Measurements from ENCODE around the gene PYROXD2. TPM values are rescaled to one million over a fixed set of nuclear protein-coding genes. Genes with fewer than 3 reads are reported as not detected.
"Not testable (repeated sequence)": the region's sequence is repeated elsewhere in the genome, so short reads cannot be mapped to it uniquely, and the experiment has no call there.

PYROXD2 gene
- polyA plus RNA-seq, 1 experiment, result 20.3 TPM

DNA sequence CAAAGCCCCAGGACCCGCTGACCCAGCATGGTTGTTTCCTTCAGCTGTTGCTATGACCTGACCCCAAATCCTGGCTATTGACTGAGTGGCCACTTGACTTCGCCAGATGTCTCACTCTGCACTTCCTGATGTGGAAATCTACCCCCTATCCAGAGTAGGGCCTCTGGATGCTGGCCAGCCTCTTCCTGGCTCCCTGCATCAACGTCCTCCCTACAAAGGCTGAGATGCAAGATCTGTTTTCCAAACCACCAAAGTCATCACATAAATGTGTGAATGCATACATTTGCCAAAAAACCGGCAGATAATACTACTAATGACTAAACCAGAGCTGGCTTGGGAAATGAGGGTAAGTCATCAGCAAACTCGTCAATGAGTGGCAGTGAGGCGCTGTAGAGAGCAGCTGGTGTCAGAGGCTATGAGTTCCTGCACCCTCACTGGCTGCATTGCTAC lies 70.4 kb downstream of the PYROXD2 start:
- Histone ChIP-seq H3K4me3 (ENCODE audit: low read depth, low read length) (no peak overlapping the region), H3K9me3 (ENCODE audit: control insufficient read depth, insufficient read depth, low read length) (peaks cover 14% of the 10 kb centered on the region), H3K27ac (ENCODE audit: low read depth, low read length) (peak overlapping the region; percentile 65), H3K27me3 (ENCODE audit: control insufficient read depth, insufficient read depth, low read length) (no peaks in the 10 kb centered on the region)
- ChIA-PET CTCF (interaction anchor here (1.0 to 1.2 kb wide), 2 partner anchors 35 to 175 kb away, joined by 3 to 5 read pairs; no protein-coding TSS in a partner anchor), POLR2A (interaction anchor here (1.1 kb wide), 1 partner anchor 22 kb away, joined by 6 read pairs; no protein-coding TSS in a partner anchor)
- TF ChIP-seq, protein P1, sequence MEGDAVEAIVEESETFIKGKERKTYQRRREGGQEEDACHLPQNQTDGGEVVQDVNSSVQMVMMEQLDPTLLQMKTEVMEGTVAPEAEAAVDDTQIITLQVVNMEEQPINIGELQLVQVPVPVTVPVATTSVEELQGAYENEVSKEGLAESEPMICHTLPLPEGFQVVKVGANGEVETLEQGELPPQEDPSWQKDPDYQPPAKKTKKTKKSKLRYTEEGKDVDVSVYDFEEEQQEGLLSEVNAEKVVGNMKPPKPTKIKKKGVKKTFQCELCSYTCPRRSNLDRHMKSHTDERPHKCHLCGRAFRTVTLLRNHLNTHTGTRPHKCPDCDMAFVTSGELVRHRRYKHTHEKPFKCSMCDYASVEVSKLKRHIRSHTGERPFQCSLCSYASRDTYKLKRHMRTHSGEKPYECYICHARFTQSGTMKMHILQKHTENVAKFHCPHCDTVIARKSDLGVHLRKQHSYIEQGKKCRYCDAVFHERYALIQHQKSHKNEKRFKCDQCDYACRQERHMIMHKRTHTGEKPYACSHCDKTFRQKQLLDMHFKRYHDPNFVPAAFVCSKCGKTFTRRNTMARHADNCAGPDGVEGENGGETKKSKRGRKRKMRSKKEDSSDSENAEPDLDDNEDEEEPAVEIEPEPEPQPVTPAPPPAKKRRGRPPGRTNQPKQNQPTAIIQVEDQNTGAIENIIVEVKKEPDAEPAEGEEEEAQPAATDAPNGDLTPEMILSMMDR (IDR thresholded peaks at IDR 0.05; ENCODE audit: low read depth, low read length), result no peak
- peak; percentile 42 for DNase-seq (ENCODE audit: low read depth, low spot score)

DNA sequence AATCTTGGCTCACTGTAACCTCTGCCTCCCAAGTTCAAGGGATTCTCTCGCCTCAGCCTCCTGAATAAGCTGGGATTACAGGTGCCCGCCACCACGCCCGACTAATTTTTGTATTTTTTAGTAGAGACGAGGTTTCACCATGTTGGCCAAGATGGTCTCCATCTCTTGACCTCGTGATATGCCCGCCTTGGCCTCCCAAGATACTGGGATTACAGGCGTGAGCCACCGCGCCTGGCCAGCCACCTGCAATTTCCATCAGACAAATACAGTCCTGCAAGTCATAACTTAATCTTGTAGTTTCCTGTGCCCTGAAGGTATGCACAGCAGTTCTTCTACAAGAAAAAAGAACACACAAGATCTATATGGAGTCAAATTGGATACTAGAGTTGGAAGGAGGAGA lies 73.3 kb downstream of the PYROXD2 start:
- DNase-seq (ENCODE audit: low read depth, low spot score); H3K9me3 ChIP-seq (ENCODE audit: control insufficient read depth, insufficient read depth, low read length); H3K27me3 ChIP-seq (ENCODE audit: control insufficient read depth, insufficient read depth, low read length); H3K27ac ChIP-seq (ENCODE audit: low read depth, low read length); H3K4me3 ChIP-seq (ENCODE audit: low read depth, low read length); POLR2A ChIA-PET; CTCF ChIA-PET: not testable (repeated sequence)

DNA sequence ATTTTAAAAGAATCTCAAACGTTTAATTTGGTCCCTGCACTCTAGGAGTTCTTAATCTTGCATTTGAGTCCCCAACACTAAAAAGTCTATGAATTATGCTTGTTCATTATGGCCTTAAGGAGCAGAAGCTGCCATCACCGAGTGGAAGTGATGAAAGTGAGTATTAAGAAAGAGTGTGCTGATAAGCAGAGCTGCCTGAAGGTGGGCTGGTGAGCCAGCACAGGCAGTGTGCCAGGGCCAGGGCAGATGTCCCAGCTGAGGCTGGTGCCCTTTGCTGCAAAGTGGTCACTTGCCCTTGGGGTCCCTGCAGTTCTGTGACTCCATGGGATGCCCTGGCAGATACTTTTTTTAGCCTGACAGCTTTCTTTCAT lies 74.1 kb downstream of the PYROXD2 start:
- TF ChIP-seq, protein P1 (IDR thresholded peaks at IDR 0.05; ENCODE audit: low read depth, low read length), result no peak; the same call in 1 of the 2 replicates
- Histone ChIP-seq H3K27ac (ENCODE audit: low read depth, low read length) (no peak overlapping the region), H3K4me3 (ENCODE audit: low read depth, low read length) (no peak overlapping the region), H3K9me3 (ENCODE audit: control insufficient read depth, insufficient read depth, low read length) (no peaks in the 10 kb centered on the region), H3K27me3 (ENCODE audit: control insufficient read depth, insufficient read depth, low read length) (no peaks in the 10 kb centered on the region)
- ChIA-PET CTCF (interaction anchor here (0.6 to 1.6 kb wide), 6 partner anchors 13 to 53 kb away, joined by 3 to 6 read pairs (median 4); no protein-coding TSS in a partner anchor), POLR2A (interaction anchor here (0.6 to 0.9 kb wide), 2 partner anchors 9 to 54 kb away, joined by 4 to 6 read pairs; no protein-coding TSS in a partner anchor)
- DNase-seq (ENCODE audit: low read depth, low spot score), result no peak

DNA sequence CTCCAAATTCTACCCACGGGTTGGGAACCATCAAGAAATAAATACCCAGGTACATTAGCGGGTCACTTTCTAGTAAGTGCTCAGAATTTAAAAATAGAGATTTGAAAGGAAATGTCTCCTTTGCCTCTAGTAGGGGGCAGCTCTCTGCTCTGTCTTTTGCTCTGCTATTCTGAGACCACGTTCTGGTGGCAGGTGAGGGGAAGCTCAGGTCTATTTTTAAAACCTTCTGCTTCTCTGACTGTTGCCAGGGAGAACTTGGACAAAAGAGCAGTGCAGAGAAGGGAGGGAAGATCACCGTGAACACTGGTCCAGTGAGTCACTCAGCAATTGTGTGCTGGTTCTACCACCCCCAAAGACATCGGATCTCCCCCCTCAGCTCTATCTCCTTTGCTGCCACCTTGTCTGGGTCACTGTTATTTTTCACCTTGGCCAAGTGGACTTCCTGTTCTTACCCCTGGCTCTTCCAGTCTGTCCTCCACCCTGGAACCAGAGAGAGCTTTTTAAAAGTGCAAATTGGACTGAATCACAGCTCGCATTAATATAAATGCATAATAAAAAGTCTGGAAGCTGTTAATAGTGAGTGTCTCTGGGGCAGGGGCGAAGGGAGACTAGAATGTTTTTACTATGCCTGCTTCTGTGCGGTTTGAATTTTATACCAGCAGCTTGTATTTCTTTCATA lies 74.6 kb downstream of the PYROXD2 start:
- POLR2A ChIA-PET, result interaction anchor here (0.6 to 0.9 kb wide), 3 partner anchors 9 to 68 kb away, joined by 3 to 6 read pairs (median 4); no protein-coding TSS in a partner anchor
- no peak overlapping the region for H3K4me3 ChIP-seq (ENCODE audit: low read depth, low read length)
- CTCF ChIA-PET, result interaction anchor here (0.6 to 1.6 kb wide), 7 partner anchors 14 to 54 kb away, joined by 3 to 6 read pairs (median 3); no protein-coding TSS in a partner anchor
- H3K9me3 ChIP-seq (ENCODE audit: control insufficient read depth, insufficient read depth, low read length), result no peaks in the 10 kb centered on the region
- no peak overlapping the region for H3K27ac ChIP-seq (ENCODE audit: low read depth, low read length)
- TF ChIP-seq, protein P1 (IDR thresholded peaks at IDR 0.05; ENCODE audit: low read depth, low read length), result no peak
- DNase-seq (ENCODE audit: low read depth, low spot score), result no peak
- H3K27me3 ChIP-seq (ENCODE audit: control insufficient read depth, insufficient read depth, low read length), result no peaks in the 10 kb centered on the region

DNA sequence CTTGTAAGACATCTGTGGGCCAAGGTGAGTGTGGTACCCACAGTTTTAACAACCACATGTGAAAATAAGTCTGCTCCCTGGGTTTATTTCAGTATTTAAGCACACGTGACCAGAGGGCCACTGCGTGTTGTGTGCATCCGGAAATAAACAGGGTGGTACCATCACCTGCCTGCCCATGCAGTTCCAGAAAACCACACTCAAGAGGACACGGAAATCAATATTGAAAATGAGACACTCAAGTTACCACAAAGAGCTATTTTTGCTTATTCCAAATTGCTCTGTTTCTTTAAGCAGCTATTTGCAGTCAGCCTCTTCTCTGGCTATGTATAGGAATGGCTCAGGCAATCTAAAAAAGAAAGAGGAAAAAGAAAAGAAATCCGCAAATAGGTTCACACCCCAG lies 75.2 kb downstream of the PYROXD2 start:
- Histone ChIP-seq H3K9me3 (ENCODE audit: control insufficient read depth, insufficient read depth, low read length) (no peaks in the 10 kb centered on the region), H3K4me3 (ENCODE audit: low read depth, low read length) (no peak overlapping the region), H3K27me3 (ENCODE audit: control insufficient read depth, insufficient read depth, low read length) (no peaks in the 10 kb centered on the region), H3K27ac (ENCODE audit: low read depth, low read length) (no peak overlapping the region)
- POLR2A ChIA-PET, result interaction anchor here (0.6 kb wide), 1 partner anchor 69 kb away, joined by 3 read pairs; no protein-coding TSS in a partner anchor
- CTCF ChIA-PET, result interaction anchor here (1.6 kb wide), 1 partner anchor 21 kb away, joined by 6 read pairs; no protein-coding TSS in a partner anchor
- DNase-seq (ENCODE audit: low read depth, low spot score), result no peak
- TF ChIP-seq, protein P1 (IDR thresholded peaks at IDR 0.05; ENCODE audit: low read depth, low read length), result no peak
